Neutrophil (primary cell): ENCODE results near the gene NOTCH1.

Source experiments
- H3K27ac ChIP-seq: fragments of 200-600 bp; sonication (generic); 2 replicates; pipeline ENCODE4 v1.5.1; 2016; ENCODE audit warnings: mild to moderate bottlenecking, moderate library complexity
- H3K27me3 ChIP-seq: fragments of 200-600 bp; sonication (generic); 2 replicates; pipeline ENCODE4 v1.6.0; 2016; ENCODE audit warnings: mild to moderate bottlenecking
- H3K36me3 ChIP-seq: fragments of 200-600 bp; sonication (generic); 2 replicates; pipeline ENCODE4 v1.5.1; 2017
- H3K4me1 ChIP-seq, 2 experiments: fragments of 200-600 bp in 1 of 2; sonication (generic) in 1 of 2; 1 replicate in 1 of 2; 2 replicates in 1 of 2; pipeline versions ENCODE4 v1.5.1 to v1.6.1; 2013 to 2016; ENCODE audit warnings: low read depth in 1 of 2, low read length in 1 of 2, mild to moderate bottlenecking in 1 of 2, moderate library complexity in 1 of 2; ENCODE audit not compliant: control insufficient read depth in 1 of 2, insufficient read depth in 1 of 2
- H3K4me3 ChIP-seq, 2 experiments: fragments of 200-600 bp in 1 of 2; sonication (generic) in 1 of 2; 1 replicate in 1 of 2; 2 replicates in 1 of 2; pipeline ENCODE4 v1.5.1; 2013 to 2016; ENCODE audit warnings: low read depth in 1 of 2, low read length in 1 of 2, mild to moderate bottlenecking in 1 of 2, moderate library complexity in 1 of 2
- H3K9me3 ChIP-seq: fragments of 200-600 bp; sonication (generic); 2 replicates; pipeline ENCODE4 v1.5.1; 2016
- TF ChIP-seq, protein P1 (sequence below): fragments of 200-600 bp; sonication (generic); IDR thresholded peaks from 2 replicates; pipeline ENCODE4 v1.5.1; 2016; ENCODE audit warnings: antibody characterized with exemption

The NOTCH1 gene

DNA sequence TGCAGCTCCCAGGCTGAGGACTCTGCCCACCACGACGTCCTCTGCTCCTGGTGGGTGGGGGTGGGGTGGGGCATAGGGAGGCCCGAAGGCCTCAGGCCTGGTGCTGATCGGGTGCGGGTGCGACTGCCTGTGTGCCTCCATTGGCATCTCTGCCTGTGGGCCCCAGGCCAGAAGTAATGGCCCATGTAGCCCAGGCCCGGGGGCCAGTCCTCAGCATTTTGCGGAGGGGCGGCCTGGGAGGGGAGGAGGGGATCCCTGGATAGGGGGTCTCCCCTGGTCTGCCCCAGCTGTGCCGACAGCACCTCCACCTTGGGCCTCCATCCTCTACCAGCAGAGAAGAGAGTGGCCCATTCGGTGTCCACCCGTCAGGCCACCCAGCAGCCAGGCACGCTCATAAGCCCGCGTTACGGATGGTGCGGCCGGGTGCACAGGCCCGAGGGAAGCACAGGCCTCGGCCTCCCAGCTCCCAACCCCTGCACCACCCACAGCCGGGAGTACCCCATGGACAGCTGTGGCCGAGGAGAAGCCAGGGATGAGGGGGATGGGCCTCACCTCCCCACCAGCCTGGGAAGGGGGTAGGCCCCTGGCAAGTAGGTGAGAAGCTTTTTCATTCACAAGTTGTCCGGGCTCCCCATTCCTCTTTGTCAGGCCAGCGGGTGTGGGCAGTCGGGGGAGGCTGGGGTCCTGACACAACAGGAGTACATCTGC, 1.8 kb upstream of the NOTCH1 start:
- Histone ChIP-seq H3K27ac (peak overlapping the region; percentile 91), H3K4me1 (peaks cover 64 to 87% of the 10 kb centered on the region in 2 experiments), H3K36me3 (peaks cover 18% of the 10 kb centered on the region), H3K4me3 (peak overlapping the region; percentile 77 to 79), H3K9me3 (no peaks in the 10 kb centered on the region), H3K27me3 (no peaks in the 10 kb centered on the region)
- TF ChIP-seq, protein P1, sequence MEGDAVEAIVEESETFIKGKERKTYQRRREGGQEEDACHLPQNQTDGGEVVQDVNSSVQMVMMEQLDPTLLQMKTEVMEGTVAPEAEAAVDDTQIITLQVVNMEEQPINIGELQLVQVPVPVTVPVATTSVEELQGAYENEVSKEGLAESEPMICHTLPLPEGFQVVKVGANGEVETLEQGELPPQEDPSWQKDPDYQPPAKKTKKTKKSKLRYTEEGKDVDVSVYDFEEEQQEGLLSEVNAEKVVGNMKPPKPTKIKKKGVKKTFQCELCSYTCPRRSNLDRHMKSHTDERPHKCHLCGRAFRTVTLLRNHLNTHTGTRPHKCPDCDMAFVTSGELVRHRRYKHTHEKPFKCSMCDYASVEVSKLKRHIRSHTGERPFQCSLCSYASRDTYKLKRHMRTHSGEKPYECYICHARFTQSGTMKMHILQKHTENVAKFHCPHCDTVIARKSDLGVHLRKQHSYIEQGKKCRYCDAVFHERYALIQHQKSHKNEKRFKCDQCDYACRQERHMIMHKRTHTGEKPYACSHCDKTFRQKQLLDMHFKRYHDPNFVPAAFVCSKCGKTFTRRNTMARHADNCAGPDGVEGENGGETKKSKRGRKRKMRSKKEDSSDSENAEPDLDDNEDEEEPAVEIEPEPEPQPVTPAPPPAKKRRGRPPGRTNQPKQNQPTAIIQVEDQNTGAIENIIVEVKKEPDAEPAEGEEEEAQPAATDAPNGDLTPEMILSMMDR, result no peak

DNA sequence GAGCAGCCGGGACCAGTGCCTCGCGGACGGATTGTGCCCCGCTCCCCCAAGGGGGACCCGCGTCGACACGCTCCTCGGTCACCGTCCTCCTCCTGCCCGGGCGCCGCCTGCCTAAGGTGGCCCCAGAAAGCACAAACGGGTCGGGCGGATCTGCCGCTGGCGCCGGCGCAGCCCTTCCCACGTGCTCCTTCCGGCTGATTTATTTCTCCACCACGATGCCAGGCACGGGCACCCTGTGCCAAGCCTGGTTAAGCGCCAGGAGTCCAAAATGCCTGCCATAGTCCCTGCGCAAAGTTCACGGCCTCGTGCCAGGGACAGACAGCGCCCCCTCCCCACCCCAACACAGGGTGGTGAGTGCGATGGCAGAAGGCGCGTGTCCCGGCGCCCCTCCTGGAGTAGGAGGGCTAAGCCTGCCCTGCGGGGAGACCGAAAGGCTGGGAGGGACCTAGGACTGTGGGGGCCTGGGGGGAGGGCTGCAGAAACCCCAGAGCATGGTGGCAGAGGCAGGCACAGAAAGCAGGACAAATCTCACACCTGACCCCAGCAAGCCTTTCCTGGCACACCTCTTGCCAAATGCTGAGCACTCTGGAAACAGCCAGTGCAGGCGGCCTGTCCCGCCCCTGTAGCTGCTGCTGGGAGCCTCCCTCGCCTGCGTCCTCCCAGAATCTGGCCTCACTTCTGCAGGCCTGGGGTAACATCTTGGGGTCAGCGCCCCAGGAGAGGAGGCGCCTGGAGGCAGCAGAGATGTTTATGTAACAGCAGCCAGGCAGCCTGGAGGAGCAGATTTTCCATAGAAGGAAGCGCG, 1.1 kb upstream of the NOTCH1 start:
- Histone ChIP-seq H3K36me3 (peaks cover 26% of the 10 kb centered on the region), H3K4me1 (peaks cover 70 to 87% of the 10 kb centered on the region in 2 experiments), H3K27me3 (no peaks in the 10 kb centered on the region), H3K27ac (peak overlapping the region; percentile 91), H3K9me3 (no peaks in the 10 kb centered on the region), H3K4me3 (peak overlapping the region; percentile 77 to 79)
- TF ChIP-seq, protein P1, result no peak

DNA sequence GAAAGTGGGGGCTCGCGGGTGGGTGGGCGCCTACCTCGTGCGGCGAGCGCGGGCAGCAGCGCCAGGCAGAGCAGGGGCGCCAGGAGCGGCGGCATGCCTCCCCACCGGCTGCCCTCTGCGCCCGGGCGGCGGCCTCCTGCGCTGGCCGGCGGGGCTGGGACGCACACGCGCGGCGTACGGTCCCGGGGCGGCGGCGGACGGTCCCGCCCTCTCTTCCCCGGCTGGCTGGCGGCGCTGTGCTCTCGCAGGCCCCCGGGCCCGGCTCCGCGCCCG, 220 bp downstream of the NOTCH1 start:
- Histone ChIP-seq H3K4me1 (peaks cover 72 to 87% of the 10 kb centered on the region in 2 experiments), H3K36me3 (peaks cover 38% of the 10 kb centered on the region), H3K4me3 (peak overlapping the region; percentile 87 to 99), H3K27me3 (no peaks in the 10 kb centered on the region), H3K27ac (peak overlapping the region; percentile 91), H3K9me3 (no peaks in the 10 kb centered on the region)
- TF ChIP-seq, protein P1, result no peak

GRCh38 chr9:136544964-136545691, 720 bp downstream of the NOTCH1 start:
- H3K9me3 ChIP-seq, result no peaks in the 10 kb centered on the region
- H3K4me1 ChIP-seq, result peaks cover 72 to 87% of the 10 kb centered on the region in 2 experiments
- TF ChIP-seq, protein P1, result no peak
- H3K4me3 ChIP-seq, result peak overlapping the region; percentile 87 to 99
- no peaks in the 10 kb centered on the region for H3K27me3 ChIP-seq
- peak overlapping the region; percentile 91 for H3K27ac ChIP-seq
- peaks cover 40% of the 10 kb centered on the region for H3K36me3 ChIP-seq

DNA sequence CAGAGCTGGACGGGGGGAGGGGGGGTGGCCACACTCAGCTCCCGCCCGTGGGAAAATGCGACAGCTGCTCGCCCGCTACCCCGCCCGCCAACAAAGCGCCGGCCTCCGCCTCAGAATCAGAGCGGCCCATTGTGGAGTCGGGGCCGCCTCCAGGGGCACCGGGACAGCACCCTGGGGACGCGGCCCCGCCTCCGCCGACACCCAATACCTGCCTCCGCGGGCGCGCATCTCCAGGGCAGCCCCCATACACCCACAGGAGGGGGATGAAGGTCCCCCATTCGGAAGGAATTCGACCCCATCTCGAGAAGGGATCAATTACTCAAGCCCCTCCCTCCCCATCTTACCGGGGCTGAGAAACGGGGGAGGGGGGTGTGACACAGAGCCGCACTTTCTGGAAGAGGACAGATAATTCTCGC, 1.3 kb downstream of the NOTCH1 start:
- Histone ChIP-seq H3K36me3 (peaks cover 40% of the 10 kb centered on the region), H3K4me3 (peak overlapping the region; percentile 87 to 99), H3K4me1 (peaks cover 72 to 87% of the 10 kb centered on the region in 2 experiments), H3K27me3 (no peaks in the 10 kb centered on the region), H3K9me3 (no peaks in the 10 kb centered on the region), H3K27ac (peak overlapping the region; percentile 91)
- TF ChIP-seq, protein P1, result peak; percentile 45
